GM10847 (cell line): ENCODE results near the gene NLGN2.
A peak's percentile ranks its signal among the peaks of the same experiment; 100 is the strongest.

ENCODE experiments used
- POLR2A ChIP-seq: IDR thresholded peaks from 2 replicates; pipeline ENCODE4 v1.6.1; 2011; ENCODE audit not compliant: insufficient read length; ENCODE audit errors: extremely low read depth

NLGN2 gene

GRCh38 chr17:7389924-7390910, 17.4 kb upstream of the NLGN2 start:
- no peak for TF ChIP-seq POLR2A

- no peak for TF ChIP-seq POLR2A
Observed at GRCh38 chr17:7391307-7391706, 16.3 kb upstream of the NLGN2 start.

- TF ChIP-seq POLR2A = no peak
Observed at GRCh38 chr17:7392696-7393612, 14.7 kb upstream of the NLGN2 start.

- TF ChIP-seq POLR2A = no peak
Observed at GRCh38 chr17:7393613-7394451, 13.8 kb upstream of the NLGN2 start.

GRCh38 chr17:7394452-7395191, 13.0 kb upstream of the NLGN2 start, which contains the start of gene PLSCR3:
TSS of gene PLSCR3 (minus strand) at chr17:7394525. CDS start at chr17:7394110, 415 bp downstream.
- peak; percentile 72 for TF ChIP-seq POLR2A

- no peak for TF ChIP-seq POLR2A
Observed at GRCh38 chr17:7396147-7396546, 11.5 kb upstream of the NLGN2 start.

GRCh38 chr17:7398612-7399011, 9.0 kb upstream of the NLGN2 start:
- TF ChIP-seq POLR2A = no peak

- no peak for TF ChIP-seq POLR2A
Observed at GRCh38 chr17:7403043-7403726, 4.5 kb upstream of the NLGN2 start.

- no peak for TF ChIP-seq POLR2A
Observed at GRCh38 chr17:7403727-7403976, 4.0 kb upstream of the NLGN2 start.

- peak; percentile 91 for TF ChIP-seq POLR2A
Observed at GRCh38 chr17:7403977-7404736, 3.5 kb upstream of the NLGN2 start, which contains the start of gene TMEM256. TSS of gene TMEM256 (minus strand) at chr17:7404097. CDS start at chr17:7404084, 13 bp downstream.

- no peak for TF ChIP-seq POLR2A
Observed at GRCh38 chr17:7404737-7405349, 2.8 kb upstream of the NLGN2 start.
